Measurements from ENCODE around the gene MDK.

MDK gene

GRCh38 chr11:46407635-46408034 is 26.2 kb downstream of the MDK start:
- DNase-seq: no peak

DNA sequence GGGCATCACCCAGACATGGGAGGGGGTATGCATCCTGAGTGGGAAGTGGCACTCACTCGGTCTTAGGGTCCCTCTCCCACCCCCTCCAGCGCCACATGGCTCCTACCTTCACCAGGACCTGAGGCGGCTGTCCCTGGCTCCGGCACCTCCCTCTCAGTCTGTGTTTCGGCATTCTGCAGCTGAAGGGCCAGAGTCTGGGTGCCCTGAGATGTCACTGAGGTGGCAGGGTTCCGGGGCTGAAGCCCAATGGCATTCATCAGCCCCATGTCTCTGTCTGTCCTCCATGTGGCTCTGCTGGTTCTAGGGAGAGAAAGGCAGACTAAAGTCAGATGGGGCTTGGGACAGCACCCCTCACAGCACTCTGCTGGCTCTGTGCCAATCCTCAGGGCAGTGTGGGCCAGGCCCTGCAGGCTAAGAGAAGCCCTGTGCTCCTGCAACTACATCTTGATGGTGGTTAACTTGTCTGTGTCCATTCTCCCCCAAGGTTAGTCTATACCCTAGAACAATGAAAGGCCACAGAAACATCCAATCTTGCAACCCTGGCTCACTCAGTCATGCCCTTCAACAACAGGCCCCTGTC is 27.0 kb downstream of the MDK start:
- no peak for DNase-seq

GRCh38 chr11:46410021-46410420 is 28.6 kb downstream of the MDK start:
- DNase-seq: no peak

DNA sequence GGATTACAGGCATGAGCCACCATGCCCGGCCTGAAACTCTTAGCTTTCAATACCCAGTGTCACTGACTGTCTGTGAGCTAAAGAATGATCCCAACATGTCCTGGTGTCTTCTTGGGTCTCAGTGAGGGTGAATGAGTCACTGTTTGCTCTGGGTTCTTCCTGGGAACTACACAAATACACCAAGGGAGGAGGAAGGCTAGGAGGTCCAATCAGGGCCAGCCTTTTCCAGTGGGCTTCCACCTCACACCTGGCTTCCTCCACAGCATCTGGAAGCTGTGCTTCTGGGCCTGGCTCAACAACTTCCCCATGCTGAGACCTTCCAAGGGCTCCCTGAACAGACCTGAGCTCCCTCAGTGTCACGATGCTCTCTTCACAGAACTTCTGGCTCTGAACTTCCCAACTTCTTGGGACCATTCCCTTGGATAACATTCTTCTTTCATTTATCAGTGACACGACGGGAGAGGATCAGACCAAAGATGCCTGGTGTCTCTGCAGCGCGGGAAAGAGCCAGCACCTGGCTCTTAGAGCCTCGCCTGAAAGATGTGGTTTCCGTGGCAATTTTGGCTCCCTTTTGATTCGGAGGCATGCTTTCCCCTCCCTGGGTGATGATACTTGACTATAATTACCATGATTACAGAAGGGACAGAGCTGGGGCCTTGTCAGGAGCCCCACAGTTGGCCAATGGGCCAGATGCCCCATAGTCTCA is 32.4 kb downstream of the MDK start:
- DNase-seq: no peak

DNA sequence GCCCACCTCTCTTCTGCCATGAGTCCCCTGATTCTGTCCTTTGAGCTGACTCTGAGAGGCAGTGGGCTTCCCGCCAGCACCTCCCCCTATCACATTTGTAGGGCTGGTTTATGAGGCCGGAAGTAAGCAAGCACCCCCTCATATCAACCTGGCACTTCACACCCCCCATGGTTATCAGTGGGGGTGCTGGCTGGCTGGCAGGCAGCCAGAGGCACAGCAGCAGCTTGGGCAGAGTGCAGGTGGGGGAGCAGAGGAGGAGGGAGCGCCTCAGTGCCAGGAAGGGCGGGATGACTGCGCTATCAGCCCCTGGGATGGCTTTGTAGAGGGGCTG is 33.0 kb downstream of the MDK start:
- DNase-seq: no peak

- no peak for DNase-seq
Measured at GRCh38 chr11:46414879-46415278, 33.4 kb downstream of the MDK start.

- DNase-seq: no peak
Measured at GRCh38 chr11:46417711-46418110, 36.2 kb downstream of the MDK start.

DNA sequence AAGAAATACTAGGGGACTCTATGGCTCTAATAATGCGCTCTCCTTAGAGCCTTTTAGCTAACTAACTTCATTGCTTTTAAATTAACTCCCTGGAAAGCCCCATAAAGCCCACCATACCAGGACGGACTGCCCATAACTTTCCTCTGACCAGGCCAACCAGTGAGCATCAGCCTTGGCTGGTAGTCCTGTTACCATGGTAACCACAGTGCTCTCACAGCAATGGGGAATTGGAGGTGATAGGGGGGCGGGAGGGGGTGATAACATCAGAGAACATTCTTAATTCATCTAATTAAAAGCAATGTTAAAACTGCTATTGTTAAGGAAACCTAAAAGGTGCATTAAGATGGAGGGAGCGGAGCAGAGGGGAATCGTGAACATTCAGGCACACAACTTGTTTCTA is 37.3 kb downstream of the MDK start:
- no peak for DNase-seq

DNA sequence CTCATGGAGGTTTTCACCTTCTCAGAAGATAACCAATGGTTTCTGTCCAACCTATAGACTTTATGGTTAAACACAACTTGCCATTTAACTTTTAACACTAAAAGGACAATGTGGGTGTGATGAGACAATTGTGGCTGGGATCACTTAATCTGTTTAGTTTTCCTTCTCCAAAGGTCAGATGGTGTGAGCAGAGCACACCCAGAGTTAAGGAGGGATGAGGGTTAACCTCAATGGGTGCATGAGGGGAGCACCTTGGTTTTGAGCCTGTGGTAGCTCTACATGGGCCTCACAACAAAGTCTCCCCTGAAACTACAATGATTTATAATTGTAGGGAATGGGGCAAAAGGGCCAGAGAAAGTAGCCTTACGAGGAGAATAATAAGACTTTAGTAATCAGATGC is 39.0 kb downstream of the MDK start:
- DNase-seq: no peak

- DNase-seq: no peak
Measured at GRCh38 chr11:46421257-46421880, 39.9 kb downstream of the MDK start.

GRCh38 chr11:46422588-46422987 is 41.1 kb downstream of the MDK start:
- DNase-seq: no peak

DNA sequence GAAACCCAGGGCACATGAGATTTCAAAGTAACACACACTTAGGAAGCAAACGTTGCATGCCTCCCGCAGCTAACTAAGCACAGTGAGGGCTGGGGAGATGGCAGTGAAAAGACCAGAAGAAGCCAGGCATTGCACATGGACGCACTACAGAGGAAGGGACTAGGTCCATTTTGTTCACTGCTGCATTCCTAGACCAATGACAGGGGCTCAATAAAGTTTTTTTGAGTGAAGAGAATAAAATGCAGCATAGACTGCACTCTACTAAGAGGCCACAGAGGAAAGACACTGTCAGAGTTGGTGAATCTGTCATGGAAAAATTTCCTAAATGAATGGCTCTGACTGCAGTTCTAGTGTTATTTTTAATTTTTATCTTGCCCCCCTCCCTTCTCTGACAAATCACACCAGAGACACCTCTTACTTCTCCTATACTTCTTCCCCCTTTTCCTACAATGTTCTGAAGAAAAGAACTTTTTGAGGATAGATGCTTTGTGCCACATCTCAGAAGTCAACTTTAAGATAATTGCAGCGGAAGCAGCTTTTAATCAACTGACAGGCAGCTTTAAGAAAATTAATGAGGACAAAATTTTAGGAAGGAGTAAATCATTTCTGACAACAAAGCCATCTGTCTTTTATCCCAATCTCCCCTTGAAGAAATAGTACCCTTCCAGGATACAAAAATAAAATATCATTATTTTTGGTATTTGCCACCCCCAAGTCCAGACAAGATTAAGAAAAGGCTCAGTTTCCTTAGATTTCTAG is 44.9 kb downstream of the MDK start:
- DNase-seq: no peak

DNA sequence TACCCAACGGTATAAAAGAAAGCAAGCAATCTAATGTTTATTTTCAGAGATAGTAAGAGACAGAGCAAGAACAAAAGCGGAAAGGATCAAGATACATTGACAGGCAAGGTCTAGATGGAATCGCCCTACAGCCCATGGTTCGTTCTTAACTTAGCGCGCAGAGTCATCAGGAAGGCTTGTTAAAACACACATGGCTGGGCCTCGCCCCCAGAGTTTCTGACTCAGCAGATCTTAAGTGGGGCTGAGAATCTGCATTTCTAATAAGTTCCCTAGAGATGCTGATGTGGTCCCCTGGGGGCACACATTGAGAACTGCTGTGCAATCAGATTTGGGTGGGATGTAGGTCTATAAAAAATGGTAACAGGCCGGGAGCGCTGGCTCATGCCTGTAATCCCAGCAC is 45.9 kb downstream of the MDK start:
- no peak for DNase-seq

DNA sequence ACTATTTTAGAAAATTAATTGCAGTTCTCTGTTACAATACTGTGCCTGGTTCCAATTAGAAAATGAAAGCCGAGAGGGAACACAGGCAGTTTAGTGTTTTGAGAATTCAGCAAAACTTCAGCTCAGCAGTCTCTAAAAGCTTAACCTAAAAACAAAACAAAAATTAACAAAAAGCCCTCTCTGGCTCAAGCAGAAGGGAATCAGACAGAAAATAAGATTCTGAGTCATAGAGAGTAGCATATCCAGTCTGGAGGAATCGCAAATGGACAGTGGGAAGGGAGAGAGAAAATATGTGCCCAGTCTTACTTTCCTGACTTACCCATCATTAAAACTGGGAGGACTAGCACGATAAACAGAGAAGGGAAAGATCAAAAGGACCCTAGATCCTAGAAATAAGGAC is 48.2 kb downstream of the MDK start:
- DNase-seq: no peak

DNA sequence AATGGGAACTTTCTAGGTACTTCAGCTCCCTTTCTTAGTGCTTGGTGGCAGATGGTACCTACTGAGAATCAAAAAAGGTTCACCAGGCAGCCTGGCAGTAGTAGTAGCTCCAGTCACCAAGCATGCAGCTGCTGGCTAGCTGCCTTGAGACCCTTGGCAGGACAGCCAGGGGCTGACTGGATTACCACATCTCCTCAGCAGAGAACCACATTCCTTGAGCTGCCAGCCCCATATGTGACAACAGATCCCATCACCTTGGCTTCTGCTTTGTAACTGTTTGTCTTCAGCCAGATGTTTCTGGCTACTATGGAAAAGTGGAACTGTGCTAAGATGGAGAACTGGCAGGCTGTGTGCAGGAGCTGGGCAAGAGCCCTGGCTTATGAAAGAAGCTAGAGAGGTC is 49.7 kb downstream of the MDK start:
- no peak for DNase-seq
